Suprapubic skin (tissue), 4 donors: ENCODE data around the gene PARD3B.

Experiments
- CTCF ChIP-seq, 2 donors: fragments of 200-600 bp in 1 of 2; fragments of 450-650 bp in 1 of 2; sonication (generic) in 1 of 2; IDR thresholded peaks; one replicate each; pipeline ENCODE4 v1.5.1; 2016 to 2019; ENCODE audit warnings: antibody characterized with exemption in 2 of 2, mild to moderate bottlenecking in 1 of 2, moderate library complexity in 1 of 2
- POLR2A ChIP-seq, 2 donors: fragments of 450-650 bp; IDR thresholded peaks; one replicate each; pipeline ENCODE4 v1.6.1; 2017; ENCODE audit warnings: antibody characterized with exemption in 2 of 2, mild to moderate bottlenecking in 2 of 2, moderate library complexity in 2 of 2
- POLR2AphosphoS5 ChIP-seq, 3 donors: sonication (generic); formaldehyde crosslinking; IDR thresholded peaks; one replicate each; pipeline ENCODE4 v1.6.1; 2017; ENCODE audit warnings: antibody characterized with exemption in 3 of 3

- TF ChIP-seq CTCF (IDR thresholded peaks at IDR 0.05) (no peak), POLR2AphosphoS5 (IDR thresholded peaks at IDR 0.05) (no peak), POLR2A (IDR thresholded peaks at IDR 0.05) (no peak)
These were observed 1088.7 kb downstream of the PARD3B start for GRCh38 chr2:205633994-205634393.
